Type B pancreatic cell (in vitro differentiated cells): ENCODE measurements around the gene BPIFA1. TPM values are rescaled to one million over a fixed set of nuclear protein-coding genes. Genes with fewer than 3 reads are reported as not detected.

Experiments
- DNase-seq: peaks from one replicate; pipeline ENCODE4 v3.0.0; 2021; ENCODE audit warnings: mixed read lengths; ENCODE audit not compliant: unreplicated experiment; ENCODE audit errors: extremely low spot score
- H3K27ac Mint-ChIP-seq: 2 replicates; pipeline ENCODE4 v1.8.0; 2021; ENCODE audit warnings: mild to moderate bottlenecking, mixed read lengths
- H3K27me3 Mint-ChIP-seq: 2 replicates; pipeline ENCODE4 v1.8.0; 2021; ENCODE audit warnings: mixed read lengths
- H3K36me3 Mint-ChIP-seq: 2 replicates; pipeline ENCODE4 v1.8.0; 2021; ENCODE audit warnings: mixed read lengths
- H3K4me1 Mint-ChIP-seq: one replicate; pipeline ENCODE4 v1.8.0; 2021; ENCODE audit warnings: mixed read lengths; ENCODE audit not compliant: unreplicated experiment
- H3K4me3 Mint-ChIP-seq: 2 replicates; pipeline ENCODE4 v1.8.0; 2021; ENCODE audit warnings: mild to moderate bottlenecking, mixed read lengths
- H3K9me3 Mint-ChIP-seq: 2 replicates; pipeline ENCODE4 v1.8.0; 2021; ENCODE audit warnings: mixed read lengths
- CTCF ChIP-seq: fragments of 200-600 bp; sonication (generic); conservative IDR thresholded peaks from 2 replicates; pipeline ENCODE4 v1.5.0; 2021; ENCODE audit warnings: antibody characterized with exemption, mild to moderate bottlenecking
- total RNA-seq: library from RNA; stranded (reverse); gene quantifications from 2 replicates; pipeline ENCODE4 v1.2.1, GENCODE V29; 2021; ENCODE audit warnings: low replicate concordance

The BPIFA1 gene
- total RNA-seq, 1 donor from 2014 or later = 0.97 TPM

GRCh38 chr20:33232486-33233072, 3.2 kb upstream of the BPIFA1 start:
- Mint-ChIP-seq H3K4me1 (no peaks in the 10 kb centered on the region), H3K9me3 (no peaks in the 10 kb centered on the region), H3K27me3 (peaks cover 70% of the 10 kb centered on the region), H3K27ac (no peak overlapping the region), H3K36me3 (no peaks in the 10 kb centered on the region), H3K4me3 (no peak overlapping the region)
- DNase-seq = no peak
- no peak for TF ChIP-seq CTCF

GRCh38 chr20:33233129-33233774, 2.5 kb upstream of the BPIFA1 start:
- Mint-ChIP-seq H3K27me3 (peaks cover 64% of the 10 kb centered on the region), H3K36me3 (no peaks in the 10 kb centered on the region)
- TF ChIP-seq CTCF = peak; percentile 56

GRCh38 chr20:33234050-33234449, 1.7 kb upstream of the BPIFA1 start:
- Mint-ChIP-seq H3K9me3 (no peaks in the 10 kb centered on the region), H3K4me1 (no peaks in the 10 kb centered on the region), H3K36me3 (no peaks in the 10 kb centered on the region), H3K4me3 (no peak overlapping the region), H3K27me3 (peaks cover 59% of the 10 kb centered on the region), H3K27ac (no peak overlapping the region)
- no peak for TF ChIP-seq CTCF
- DNase-seq = no peak

More at GRCh38 chr20:33233129-33233774, 2.5 kb upstream of the BPIFA1 start:
- DNase-seq = no peak
- Mint-ChIP-seq H3K27ac (no peak overlapping the region), H3K4me1 (no peaks in the 10 kb centered on the region), H3K9me3 (no peaks in the 10 kb centered on the region), H3K4me3 (no peak overlapping the region)

- Mint-ChIP-seq H3K36me3 (no peaks in the 10 kb centered on the region), H3K4me1 (no peaks in the 10 kb centered on the region), H3K9me3 (no peaks in the 10 kb centered on the region), H3K27me3 (peaks cover 51% of the 10 kb centered on the region), H3K4me3 (no peak overlapping the region), H3K27ac (no peak overlapping the region)
- no peak for TF ChIP-seq CTCF
- no peak for DNase-seq
Observed at GRCh38 chr20:33236351-33236750, 555 bp downstream of the BPIFA1 start.

GRCh38 chr20:33237989-33238388, 2.2 kb downstream of the BPIFA1 start:
- H3K4me1 Mint-ChIP-seq = no peaks in the 10 kb centered on the region
- no peak overlapping the region for H3K4me3 Mint-ChIP-seq
- peaks cover 38% of the 10 kb centered on the region for H3K27me3 Mint-ChIP-seq
- no peaks in the 10 kb centered on the region for H3K9me3 Mint-ChIP-seq
- TF ChIP-seq CTCF = no peak
- DNase-seq = no peak
- H3K36me3 Mint-ChIP-seq = no peaks in the 10 kb centered on the region
- no peak overlapping the region for H3K27ac Mint-ChIP-seq
